ENCODE results near the gene ENTPD3.

- TF ChIP-seq POLR2A (IDR thresholded peaks at IDR 0.05; ENCODE audit: low read depth, low read length) (no peak), TAF1 (IDR thresholded peaks at IDR 0.05; ENCODE audit: borderline replicate concordance, low read depth, low read length) (no peak), POLR2AphosphoS5 (IDR thresholded peaks at IDR 0.05; ENCODE audit: low read depth, low read length) (no peak)
Measured at GRCh38 chr3:40341671-40342070, 45.3 kb upstream of the ENTPD3 start.

All from GM12892 (cell line).